H1 (cell line): ENCODE results near the gene TCF19.
A peak's percentile ranks its signal among the peaks of the same experiment; 100 is the strongest.

Experiments used
- ASH2L ChIP-seq: fragments of 200-600, 300-600 bp; sonication (generic); IDR thresholded peaks from one replicate; pipeline ENCODE4 v1.7.1; 2017; ENCODE audit warnings: low read length
- CHD1 ChIP-seq: IDR thresholded peaks from 2 replicates; pipeline ENCODE4 v1.6.1; 2012; ENCODE audit warnings: low read depth, low read length, improper control_type of control experiment
- CTCF ChIP-seq, 3 experiments: IDR thresholded peaks; 1 replicate in 2 of 3; 2 replicates in 1 of 3; pipeline versions ENCODE4 v1.5.1 to v1.6.1; 2011; ENCODE audit warnings: low read length in 3 of 3, mild to moderate bottlenecking in 3 of 3, inconsistent platforms in 2 of 3, low read depth in 1 of 3, moderate library complexity in 1 of 3; ENCODE audit not compliant: insufficient read depth in 1 of 3; ENCODE audit errors: control extremely low read depth in 1 of 3
- JUND ChIP-seq: IDR thresholded peaks from 2 replicates; pipeline ENCODE4 v1.6.1; 2011; ENCODE audit warnings: mild to moderate bottlenecking, improper control_type of control experiment, low read length
- MAFK ChIP-seq: IDR thresholded peaks from 2 replicates; pipeline ENCODE4 v1.6.1; 2012; ENCODE audit warnings: low read depth, mild to moderate bottlenecking, improper control_type of control experiment, low read length
- MAX ChIP-seq: IDR thresholded peaks from 2 replicates; pipeline ENCODE4 v1.6.1; 2012; ENCODE audit warnings: inconsistent platforms
- POLR2A ChIP-seq, 2 experiments: IDR thresholded peaks; 1 replicate in 1 of 2; 2 replicates in 1 of 2; pipeline ENCODE4 v1.6.1; 2011; ENCODE audit warnings: low read depth in 2 of 2, low read length in 2 of 2, mild to moderate bottlenecking in 2 of 2; ENCODE audit errors: control extremely low read depth in 1 of 2
- POLR2AphosphoS5 ChIP-seq: IDR thresholded peaks from 2 replicates; pipeline ENCODE4 v1.6.1; 2011; ENCODE audit warnings: low read depth, low read length
- RXRA ChIP-seq: IDR thresholded peaks from 2 replicates; pipeline ENCODE4 v1.6.1; 2011; ENCODE audit warnings: low read depth, mild to moderate bottlenecking, low read length, moderate library complexity; ENCODE audit not compliant: insufficient read depth
- TCF12 ChIP-seq: IDR thresholded peaks from 2 replicates; pipeline ENCODE4 v1.6.1; 2011; ENCODE audit warnings: low read depth, mild to moderate bottlenecking, low read length
- YY1 ChIP-seq: IDR thresholded peaks from 2 replicates; pipeline ENCODE4 v1.6.1; 2011; ENCODE audit warnings: low read depth, mild to moderate bottlenecking, low read length
- ZNF274 ChIP-seq: IDR thresholded peaks from 2 replicates; pipeline ENCODE4 v1.7.0; 2012; ENCODE audit warnings: low read length, borderline replicate concordance; ENCODE audit errors: extremely low read depth
- TF ChIP-seq, protein P1 (sequence below): IDR thresholded peaks from 2 replicates; pipeline ENCODE4 v1.6.1; 2012; ENCODE audit warnings: inconsistent platforms

DNA sequence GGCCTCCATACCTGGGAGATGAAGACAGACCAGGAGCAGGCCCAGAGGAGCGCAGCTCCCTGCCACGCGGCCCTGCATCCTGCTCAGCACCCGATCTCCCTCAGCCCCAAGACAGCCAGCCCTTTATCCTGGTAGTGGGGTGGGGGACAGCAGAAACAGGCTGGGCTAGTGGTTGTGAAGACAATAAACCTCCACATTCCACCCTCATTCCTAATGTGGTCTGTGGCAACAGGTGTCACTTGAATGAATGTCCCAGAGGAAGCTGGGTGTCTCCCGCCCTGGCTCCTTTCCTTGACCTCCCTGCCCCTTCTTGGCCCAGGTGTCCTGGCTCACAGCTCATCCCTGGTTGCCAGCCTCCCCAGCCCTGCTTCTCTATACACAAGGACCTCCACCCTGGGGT, 45.9 kb upstream of the TCF19 start, which contains the start of gene C6orf15:
- TF ChIP-seq ZNF274: no peak
- TF ChIP-seq CHD1: no peak
- TF ChIP-seq RXRA: no peak
- no peak for TF ChIP-seq POLR2AphosphoS5
- no peak for TF ChIP-seq CTCF (IDR thresholded peaks at IDR 0.05; ENCODE audit: control extremely low read depth in 1 of 3, insufficient read depth in 1 of 3, low read depth in 1 of 3, low read length in 3 of 3)
- TF ChIP-seq MAFK: no peak
- TF ChIP-seq MAX: 0 out of 2 replicates have a peak, but pooled peaks have one; percentile 13
- no peak for TF ChIP-seq JUND
- no peak for TF ChIP-seq ASH2L
- TF ChIP-seq POLR2A (IDR thresholded peaks at IDR 0.05; ENCODE audit: control extremely low read depth in 1 of 2, low read depth in 2 of 2, low read length in 2 of 2): no peak
- TF ChIP-seq, protein P1, sequence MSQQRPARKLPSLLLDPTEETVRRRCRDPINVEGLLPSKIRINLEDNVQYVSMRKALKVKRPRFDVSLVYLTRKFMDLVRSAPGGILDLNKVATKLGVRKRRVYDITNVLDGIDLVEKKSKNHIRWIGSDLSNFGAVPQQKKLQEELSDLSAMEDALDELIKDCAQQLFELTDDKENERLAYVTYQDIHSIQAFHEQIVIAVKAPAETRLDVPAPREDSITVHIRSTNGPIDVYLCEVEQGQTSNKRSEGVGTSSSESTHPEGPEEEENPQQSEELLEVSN: no peak
- no peak for TF ChIP-seq TCF12
- no peak for TF ChIP-seq YY1
